Measurements from ENCODE around the gene PRKCA. TPM values are rescaled to one million over a fixed set of nuclear protein-coding genes. Genes with fewer than 3 reads are reported as not detected.

PRKCA gene
- total RNA-seq, 6 experiments from 2014 or later, result 81.2 to 106 (median 92.9) TPM

- Mint-ChIP-seq H3K27ac (no peak overlapping the region), H3K9me3 (no peaks in the 10 kb centered on the region), H3K27me3 (ENCODE audit: insufficient read depth) (peaks cover 3% of the 10 kb centered on the region; the same call in 1 of the 2 replicates), H3K36me3 (ENCODE audit: low read depth) (peaks cover 37% of the 10 kb centered on the region), H3K4me1 (ENCODE audit: low read depth) (peaks cover 11% of the 10 kb centered on the region), H3K4me3 (no peak overlapping the region)
- TF ChIP-seq CTCF (IDR thresholded peaks at IDR 0.05), result no peak
- no peak for DNase-seq
Observed at GRCh38 chr17:66751771-66752170, 449.4 kb downstream of the PRKCA start.

- no peak overlapping the region for H3K27ac Mint-ChIP-seq
- DNase-seq, result no peak
- no peaks in the 10 kb centered on the region for H3K9me3 Mint-ChIP-seq
- peaks cover 8% of the 10 kb centered on the region for H3K4me1 Mint-ChIP-seq (ENCODE audit: low read depth)
- H3K36me3 Mint-ChIP-seq (ENCODE audit: low read depth), result peaks cover 43% of the 10 kb centered on the region
- peaks cover 3% of the 10 kb centered on the region; the same call in 1 of the 2 replicates for H3K27me3 Mint-ChIP-seq (ENCODE audit: insufficient read depth)
- no peak overlapping the region for H3K4me3 Mint-ChIP-seq
- no peak for TF ChIP-seq CTCF (IDR thresholded peaks at IDR 0.05)
Observed at GRCh38 chr17:66752411-66752810, 450.0 kb downstream of the PRKCA start.

DNA sequence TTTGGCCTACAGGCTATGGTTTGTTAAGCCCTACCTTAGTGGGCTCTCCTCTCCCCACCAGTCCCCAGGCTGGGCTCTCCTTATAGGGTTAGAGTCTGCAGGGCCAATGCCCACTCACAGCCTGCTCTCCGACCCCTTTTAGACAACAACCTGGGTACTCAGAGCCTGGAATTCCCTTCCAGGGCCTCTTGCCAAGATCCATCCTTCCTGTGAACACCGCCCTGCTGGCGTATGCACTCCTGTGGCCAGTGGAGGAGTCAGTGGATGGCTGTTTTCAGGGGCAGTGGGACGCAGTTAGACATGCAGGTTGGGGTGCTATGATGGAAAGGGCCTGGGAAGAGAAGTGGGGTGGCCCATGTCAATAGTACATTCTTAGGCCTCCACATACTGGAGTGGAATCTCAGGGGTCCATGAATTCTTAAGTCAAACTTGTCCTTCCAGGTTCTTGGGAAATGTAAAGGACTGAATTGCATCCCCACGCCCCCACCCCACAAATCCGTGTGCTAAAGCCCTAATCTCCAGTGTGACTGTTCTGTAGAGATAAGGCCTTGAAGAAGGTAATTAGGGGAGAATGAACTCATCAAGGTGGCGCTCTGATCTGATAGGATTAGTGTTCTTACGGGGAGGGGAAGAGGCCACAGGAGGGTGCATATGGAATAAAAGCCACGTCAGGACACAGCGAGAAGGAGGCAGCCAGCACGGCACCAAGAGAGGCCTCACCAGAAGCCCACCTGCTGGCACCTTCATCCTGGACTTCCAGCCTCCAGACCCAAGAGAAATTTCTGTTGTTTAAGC lies 450.9 kb downstream of the PRKCA start:
- H3K27me3 Mint-ChIP-seq (ENCODE audit: insufficient read depth), result peaks cover 3% of the 10 kb centered on the region; the same call in 1 of the 2 replicates
- no peaks in the 10 kb centered on the region for H3K9me3 Mint-ChIP-seq
- no peak overlapping the region for H3K4me3 Mint-ChIP-seq
- peaks cover under 1% of the 10 kb centered on the region; the same call in 1 of the 2 replicates for H3K4me1 Mint-ChIP-seq (ENCODE audit: low read depth)
- DNase-seq, result no peak
- H3K27ac Mint-ChIP-seq, result no peak overlapping the region
- peaks cover 37% of the 10 kb centered on the region for H3K36me3 Mint-ChIP-seq (ENCODE audit: low read depth)
- no peak for TF ChIP-seq CTCF (IDR thresholded peaks at IDR 0.05)

DNA sequence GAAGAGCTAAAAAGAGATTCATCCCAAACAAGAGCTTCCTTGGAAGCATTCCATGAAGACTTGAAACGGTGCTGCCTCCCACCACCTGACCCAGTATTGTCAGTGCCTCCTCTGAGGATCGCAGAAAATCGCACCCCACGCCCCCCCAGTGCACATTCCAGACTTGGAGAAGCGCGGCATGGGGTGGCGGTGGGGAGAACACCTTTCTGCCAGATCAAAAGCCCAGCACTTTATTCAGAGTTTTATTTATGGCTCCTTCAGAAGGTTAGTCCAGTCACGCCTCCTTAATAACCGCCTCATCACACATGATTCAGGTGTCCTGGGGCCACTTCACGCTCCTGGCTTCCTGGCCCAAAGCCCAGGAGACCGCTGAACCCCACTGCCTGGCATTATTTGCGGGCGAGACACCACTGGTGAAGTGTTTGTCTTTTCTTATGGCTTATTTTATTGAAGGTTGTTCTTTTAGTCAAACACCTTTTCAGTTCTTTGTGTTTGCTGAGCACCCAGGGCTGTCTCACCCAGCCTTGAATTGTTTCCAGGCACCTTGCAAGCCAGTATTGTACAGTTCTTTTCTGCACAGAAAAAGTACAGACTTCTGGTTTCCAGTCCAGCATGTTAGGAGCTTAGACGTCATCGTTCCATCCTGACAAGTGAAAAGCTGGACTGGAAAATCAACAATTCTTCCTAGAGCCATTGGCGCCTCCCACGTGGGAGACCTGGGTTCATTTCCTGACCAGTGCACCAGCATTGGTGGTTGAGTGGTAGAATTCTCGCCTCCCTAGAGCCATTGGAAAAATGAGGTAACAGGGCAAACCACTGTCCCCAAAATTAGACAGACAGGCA lies 452.9 kb downstream of the PRKCA start:
- Mint-ChIP-seq H3K27ac (no peak overlapping the region), H3K36me3 (ENCODE audit: low read depth) (peaks cover 35% of the 10 kb centered on the region), H3K27me3 (ENCODE audit: insufficient read depth) (peaks cover 4% of the 10 kb centered on the region; the same call in 1 of the 2 replicates), H3K9me3 (no peaks in the 10 kb centered on the region), H3K4me1 (ENCODE audit: low read depth) (no peaks in the 10 kb centered on the region), H3K4me3 (no peak overlapping the region)
- no peak for TF ChIP-seq CTCF (IDR thresholded peaks at IDR 0.05)
- DNase-seq, result no peak

GRCh38 chr17:66755944-66756290 lies 453.5 kb downstream of the PRKCA start:
- Mint-ChIP-seq H3K9me3 (no peaks in the 10 kb centered on the region), H3K27me3 (ENCODE audit: insufficient read depth) (peaks cover 4% of the 10 kb centered on the region; the same call in 1 of the 2 replicates), H3K4me1 (ENCODE audit: low read depth) (no peaks in the 10 kb centered on the region), H3K4me3 (no peak overlapping the region), H3K36me3 (ENCODE audit: low read depth) (peaks cover 34% of the 10 kb centered on the region), H3K27ac (no peak overlapping the region)
- TF ChIP-seq CTCF (IDR thresholded peaks at IDR 0.05), result no peak
- DNase-seq, result no peak

Measured in HFFc6 (cell line).